ENCODE results near the gene GRIK2.

GRIK2 gene

GRCh38 chr6:101711518-101711917 lies 318.0 kb downstream of the GRIK2 start:
- TF ChIP-seq CTCF (IDR thresholded peaks at IDR 0.05; ENCODE audit: extremely low read depth, missing control alignments): no peak
- no peak for DNase-seq (ENCODE audit: low spot score)

- DNase-seq (ENCODE audit: low spot score): no peak
- TF ChIP-seq CTCF (IDR thresholded peaks at IDR 0.05; ENCODE audit: extremely low read depth, missing control alignments): no peak
Observed at GRCh38 chr6:101716387-101716786, 322.9 kb downstream of the GRIK2 start.

- no peak for DNase-seq (ENCODE audit: low spot score)
- TF ChIP-seq CTCF (IDR thresholded peaks at IDR 0.05; ENCODE audit: extremely low read depth, missing control alignments): no peak
Observed at GRCh38 chr6:101716810-101717209, 323.3 kb downstream of the GRIK2 start.

GRCh38 chr6:101719521-101719920 lies 326.0 kb downstream of the GRIK2 start:
- no peak for TF ChIP-seq CTCF (IDR thresholded peaks at IDR 0.05; ENCODE audit: extremely low read depth, missing control alignments)

GRCh38 chr6:101722471-101722870 lies 329.0 kb downstream of the GRIK2 start:
- no peak for DNase-seq (ENCODE audit: low spot score)
- TF ChIP-seq CTCF (IDR thresholded peaks at IDR 0.05; ENCODE audit: extremely low read depth, missing control alignments): no peak

More at GRCh38 chr6:101719521-101719920, 326.0 kb downstream of the GRIK2 start:
- no peak for DNase-seq (ENCODE audit: low spot score)

- no peak for TF ChIP-seq CTCF (IDR thresholded peaks at IDR 0.05; ENCODE audit: extremely low read depth, missing control alignments)
- DNase-seq (ENCODE audit: low spot score): no peak
Observed at GRCh38 chr6:101722991-101723579, 329.6 kb downstream of the GRIK2 start.

GRCh38 chr6:101728388-101728787 lies 334.9 kb downstream of the GRIK2 start:
- no peak for TF ChIP-seq CTCF (IDR thresholded peaks at IDR 0.05; ENCODE audit: extremely low read depth, missing control alignments)
- no peak for DNase-seq (ENCODE audit: low spot score)

Data from GM20000 (cell line).